SK-N-SH (cell line): ENCODE results near the gene MYO10. TPM values are rescaled to one million over a fixed set of nuclear protein-coding genes. Genes with fewer than 3 reads are reported as not detected.

Experiments
- CTCF ChIA-PET: fragments of 300-600, 350-600 bp; formaldehyde crosslinking; extraction: SDS; loops from one replicate; lab custom pipeline; 2021; lab: Yijun Ruan, JAX
- POLR2A ChIA-PET: fragments of 350-600 bp; sonication (Branson Sonifier 250); formaldehyde crosslinking; extraction: SDS; loops from one replicate; lab custom pipeline; 2020; ENCODE audit warnings: antibody characterized with exemption, inconsistent platforms; lab: Yijun Ruan, JAX
- DNase-seq: peaks from one replicate; pipeline ENCODE4 v3.0.0; 2012
- H2AFZ ChIP-seq: fragments of 200-600 bp; sonication (generic); 2 replicates; pipeline ENCODE4 v1.8.1; 2016; ENCODE audit warnings: antibody characterized with exemption, mild to moderate bottlenecking, low read depth
- H3F3A ChIP-seq: fragments of 200-600 bp; sonication (generic); replicated peaks from 2 replicates; pipeline ENCODE3; 2016; ENCODE audit warnings: antibody characterized with exemption, mild to moderate bottlenecking; ENCODE audit not compliant: insufficient read depth
- H3K27ac ChIP-seq, 2 experiments: fragments of 200-500 bp in 1 of 2; fragments of 200-600 bp in 1 of 2; sonication (Bioruptor generic) in 1 of 2; sonication (generic), shearing (Covaris generic) in 1 of 2; 2 replicates each; pipeline versions ENCODE4 v1.5.1 to v1.6.1; 2014 to 2016; ENCODE audit warnings: low read depth in 2 of 2, inconsistent platforms in 1 of 2, low read length in 1 of 2, mild to moderate bottlenecking in 1 of 2, mixed read lengths in 1 of 2
- H3K27me3 ChIP-seq: fragments of 200-600 bp; sonication (generic), shearing (Covaris generic); 2 replicates; pipeline ENCODE4 v1.6.1; 2016; ENCODE audit warnings: mixed run types; ENCODE audit not compliant: insufficient read depth
- H3K36me3 ChIP-seq, 2 experiments: fragments of 200-500 bp in 1 of 2; fragments of 200-600 bp in 1 of 2; sonication (Bioruptor generic) in 1 of 2; sonication (generic) in 1 of 2; replicated peaks in 1 of 2; 2 replicates each; pipeline versions ENCODE3 to v1.5.1; 2014 to 2016; ENCODE audit warnings: low read length in 1 of 2, mild to moderate bottlenecking in 1 of 2; ENCODE audit not compliant: insufficient read depth in 2 of 2, control insufficient read depth in 1 of 2
- H3K4me1 ChIP-seq, 2 experiments: fragments of 200-500 bp in 1 of 2; fragments of 200-600 bp in 1 of 2; sonication (Bioruptor generic) in 1 of 2; sonication (generic), shearing (Covaris generic) in 1 of 2; 2 replicates each; pipeline versions ENCODE4 v1.5.1 to v1.6.1; 2014 to 2016; ENCODE audit warnings: low read depth in 1 of 2, low read length in 1 of 2, mixed run types in 1 of 2; ENCODE audit not compliant: insufficient read depth in 2 of 2, control insufficient read depth in 1 of 2
- H3K4me2 ChIP-seq: fragments of 200-600 bp; sonication (generic), shearing (Covaris generic); 2 replicates; pipeline ENCODE4 v1.6.1; 2017; ENCODE audit warnings: mixed run types
- H3K4me3 ChIP-seq, 2 experiments: fragments of 200-500 bp in 1 of 2; fragments of 200-600 bp in 1 of 2; sonication (Bioruptor generic) in 1 of 2; sonication (generic), shearing (Covaris generic) in 1 of 2; 2 replicates each; pipeline versions ENCODE4 v1.5.1 to v1.8.1; 2014 to 2016; ENCODE audit warnings: low read depth in 2 of 2, inconsistent platforms in 1 of 2, low read length in 1 of 2, mild to moderate bottlenecking in 1 of 2, mixed read lengths in 1 of 2, moderate library complexity in 1 of 2
- H3K79me2 ChIP-seq: fragments of 200-600 bp; sonication (generic); 2 replicates; pipeline ENCODE4 v1.8.1; 2017; ENCODE audit warnings: mild to moderate bottlenecking; ENCODE audit not compliant: insufficient read depth
- H3K9ac ChIP-seq: fragments of 200-600 bp; sonication (generic); 2 replicates; pipeline ENCODE4 v1.6.1; 2017; ENCODE audit warnings: mixed run types
- H3K9me2 ChIP-seq: fragments of 200-600 bp; sonication (generic); 2 replicates; pipeline ENCODE4 v1.6.1; 2017; ENCODE audit warnings: mixed run types
- H3K9me3 ChIP-seq: fragments of 200-600 bp; sonication (generic); 2 replicates; pipeline ENCODE4 v1.6.1; 2017; ENCODE audit warnings: mixed run types, mild to moderate bottlenecking, moderate library complexity
- H4K20me1 ChIP-seq: fragments of 200-600 bp; sonication (generic); 2 replicates; pipeline ENCODE4 v1.6.1; 2017; ENCODE audit warnings: mild to moderate bottlenecking, mixed run types; ENCODE audit not compliant: insufficient read depth
- CHD2 ChIP-seq: fragments of 150-350 bp; IDR thresholded peaks from 2 replicates; pipeline ENCODE4 v1.6.1; 2018; ENCODE audit warnings: low read length; ENCODE audit not compliant: partially characterized antibody
- EZH2phosphoT487 ChIP-seq: fragments of 200-600 bp; sonication (generic); IDR thresholded peaks from 2 replicates; pipeline ENCODE4 v1.6.1; 2017; ENCODE audit warnings: low read depth, mixed run types, mild to moderate bottlenecking, antibody characterized with exemption, moderate library complexity, borderline replicate concordance
- FOXJ3 ChIP-seq: sonication (generic); formaldehyde crosslinking; IDR thresholded peaks from 2 replicates; pipeline ENCODE4 v1.5.1; 2020; ENCODE audit warnings: mild to moderate bottlenecking, missing genetic modification reagents
- GABPA ChIP-seq: IDR thresholded peaks from 2 replicates; pipeline ENCODE4 v1.4.0; 2012; ENCODE audit warnings: low read depth, mild to moderate bottlenecking
- IRF3 ChIP-seq: fragments of 150-350 bp; IDR thresholded peaks from 2 replicates; pipeline ENCODE4 v1.6.1; 2016; ENCODE audit warnings: mild to moderate bottlenecking, low read depth, low read length
- JUND ChIP-seq: IDR thresholded peaks from 2 replicates; pipeline ENCODE4 v1.4.0; 2012
- MEF2A ChIP-seq: IDR thresholded peaks from 2 replicates; pipeline ENCODE4 v1.4.0; 2012; ENCODE audit warnings: low read depth, borderline replicate concordance
- MXI1 ChIP-seq: IDR thresholded peaks from 2 replicates; pipeline ENCODE4 v1.6.1; 2012; ENCODE audit warnings: mild to moderate bottlenecking, low read depth, low read length, improper control_type of control experiment
- NRF1 ChIP-seq: IDR thresholded peaks from 2 replicates; pipeline ENCODE4 v1.6.1; 2012; ENCODE audit warnings: low read depth, mild to moderate bottlenecking, low read length
- POLR2AphosphoS5 ChIP-seq: IDR thresholded peaks from 2 replicates; pipeline ENCODE4 v1.6.1; 2012; ENCODE audit warnings: low read depth, low read length
- RCOR1 ChIP-seq: fragments of 150-350 bp; IDR thresholded peaks from 2 replicates; pipeline ENCODE4 v1.6.1; 2017; ENCODE audit warnings: antibody characterized with exemption, low read length
- RFX5 ChIP-seq: IDR thresholded peaks from 2 replicates; pipeline ENCODE4 v1.6.1; 2012; ENCODE audit warnings: mild to moderate bottlenecking, improper control_type of control experiment, low read length
- SMC3 ChIP-seq: IDR thresholded peaks from 2 replicates; pipeline ENCODE4 v1.6.1; 2012; ENCODE audit warnings: low read depth, low read length, improper control_type of control experiment
- TCF12 ChIP-seq: IDR thresholded peaks from 2 replicates; pipeline ENCODE4 v1.4.0; 2012
- TEAD4 ChIP-seq: IDR thresholded peaks from 2 replicates; pipeline ENCODE4 v1.4.0; 2012; ENCODE audit warnings: mild to moderate bottlenecking, borderline replicate concordance; ENCODE audit not compliant: insufficient read depth
- WGBS: methylation state at CpG from one replicate; pipeline ENCODE4 v1.1.6; 2017; ENCODE audit warnings: low lambda C conversion rate; 5-methylcytosine and 5-hydroxymethylcytosine counted together
- polyA plus RNA-seq, 3 experiments: library from polyadenylated mRNA; depleted of rRNA; stranded (reverse); fragments of >200 nt; gene quantifications; 2 replicates each; pipeline ENCODE4 v1.2.3, GENCODE V29; 2012
- TF ChIP-seq, protein P1 (sequence below): fragments of 150-350 bp; IDR thresholded peaks from 2 replicates; pipeline ENCODE4 v1.6.1; 2017; ENCODE audit warnings: antibody characterized with exemption, low read length, low read depth, borderline replicate concordance
- TF ChIP-seq, protein P2 (sequence below): IDR thresholded peaks from 2 replicates; pipeline ENCODE4; 2012

Gene MYO10
- polyA plus RNA-seq, 1 of the 3 experiments (the other 2 are of a cell fraction) = 8.1 TPM

DNA sequence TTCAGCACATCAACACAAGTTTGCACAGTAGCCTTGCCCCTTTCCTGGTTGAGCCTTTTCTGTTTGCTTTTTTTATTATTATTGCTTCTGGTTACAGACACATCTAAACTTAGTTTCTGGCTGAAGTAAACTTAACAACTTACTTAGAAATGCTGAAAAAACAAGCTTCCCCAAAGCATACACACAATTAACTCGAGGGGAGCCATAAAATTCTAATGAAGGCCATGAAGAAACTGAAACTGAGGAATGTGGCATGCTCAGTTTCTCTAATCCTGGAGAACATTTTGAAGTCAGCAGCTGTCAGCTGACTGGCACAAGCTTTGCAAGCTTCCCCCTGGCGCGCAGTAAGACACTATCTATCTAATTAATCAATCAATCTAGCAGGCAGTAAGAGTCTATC, 3.7 kb downstream of the MYO10 start:
- Histone ChIP-seq H3K4me3 (peak overlapping the region in 1 of 2 experiments; percentile 80; a peak in 2 of 4 replicates), H3K79me2 (peaks cover 86% of the 10 kb centered on the region), H3K36me3 (peaks cover 0 to 5% of the 10 kb centered on the region in 2 experiments), H3K9me2 (no peaks in the 10 kb centered on the region), H3K27ac (peak overlapping the region in 1 of 2 experiments; percentile 11; a peak in 1 of 4 replicates), H3K4me2 (peak overlapping the region; percentile 81), H2AFZ (no peak overlapping the region), H3K4me1 (peaks cover 17 to 21% of the 10 kb centered on the region in 2 experiments; a peak in 3 of 4 replicates), H3K27me3 (no peaks in the 10 kb centered on the region), H3F3A (peaks cover 6% of the 10 kb centered on the region), H4K20me1 (peaks cover 72% of the 10 kb centered on the region), H3K9me3 (no peaks in the 10 kb centered on the region), H3K9ac (peak overlapping the region; percentile 97; the same call in 1 of the 2 replicates)
- CTCF ChIA-PET = interaction anchor here (0.8 to 3.6 kb wide), 4 partner anchors 10 to 271 kb away, joined by 3 to 21 read pairs (median 10); no protein-coding TSS in a partner anchor
- DNase-seq = no peak
- WGBS = 88% methylated on average over 3 of the region's 3 CpGs
- POLR2A ChIA-PET = no interaction called here
- TF ChIP-seq, protein P1, sequence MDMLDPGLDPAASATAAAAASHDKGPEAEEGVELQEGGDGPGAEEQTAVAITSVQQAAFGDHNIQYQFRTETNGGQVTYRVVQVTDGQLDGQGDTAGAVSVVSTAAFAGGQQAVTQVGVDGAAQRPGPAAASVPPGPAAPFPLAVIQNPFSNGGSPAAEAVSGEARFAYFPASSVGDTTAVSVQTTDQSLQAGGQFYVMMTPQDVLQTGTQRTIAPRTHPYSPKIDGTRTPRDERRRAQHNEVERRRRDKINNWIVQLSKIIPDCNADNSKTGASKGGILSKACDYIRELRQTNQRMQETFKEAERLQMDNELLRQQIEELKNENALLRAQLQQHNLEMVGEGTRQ = no peak
- TF ChIP-seq CHD2 (no peak), POLR2AphosphoS5 (no peak), MEF2A (no peak), EZH2phosphoT487 (no peak), IRF3 (no peak), JUND (no peak), TCF12 (no peak), TEAD4 (no peak), RFX5 (no peak), MXI1 (no peak), NRF1 (no peak)
- TF ChIP-seq, protein P2, sequence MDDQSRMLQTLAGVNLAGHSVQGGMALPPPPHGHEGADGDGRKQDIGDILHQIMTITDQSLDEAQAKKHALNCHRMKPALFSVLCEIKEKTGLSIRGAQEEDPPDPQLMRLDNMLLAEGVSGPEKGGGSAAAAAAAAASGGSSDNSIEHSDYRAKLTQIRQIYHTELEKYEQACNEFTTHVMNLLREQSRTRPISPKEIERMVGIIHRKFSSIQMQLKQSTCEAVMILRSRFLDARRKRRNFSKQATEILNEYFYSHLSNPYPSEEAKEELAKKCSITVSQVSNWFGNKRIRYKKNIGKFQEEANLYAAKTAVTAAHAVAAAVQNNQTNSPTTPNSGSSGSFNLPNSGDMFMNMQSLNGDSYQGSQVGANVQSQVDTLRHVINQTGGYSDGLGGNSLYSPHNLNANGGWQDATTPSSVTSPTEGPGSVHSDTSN = no peak

- 0 out of 4 replicates have a peak overlapping the region, but pooled peaks of 1 of the 2 experiments have one; percentile 80 for H3K4me3 ChIP-seq
Measured at GRCh38 chr5:16931334-16932110, 4.6 kb downstream of the MYO10 start.

More at GRCh38 chr5:16931334-16932110, 4.6 kb downstream of the MYO10 start:
- WGBS = 72% methylated on average over 5 of the region's 5 CpGs
- H3K27me3 ChIP-seq = no peaks in the 10 kb centered on the region
- ChIA-PET CTCF (interaction anchor here (0.9 to 3.6 kb wide), 2 partner anchors 201 to 258 kb away, joined by 3 to 21 read pairs; no protein-coding TSS in a partner anchor), POLR2A (no interaction called here)
- peaks cover 81% of the 10 kb centered on the region for H4K20me1 ChIP-seq
- peaks cover 0 to 5% of the 10 kb centered on the region in 2 experiments for H3K36me3 ChIP-seq
- H3F3A ChIP-seq = peaks cover 9% of the 10 kb centered on the region
- H3K79me2 ChIP-seq = peaks cover 95% of the 10 kb centered on the region
- H2AFZ ChIP-seq = no peak overlapping the region
- no peak overlapping the region; a peak in 1 of 4 replicates for H3K27ac ChIP-seq
- peaks cover 13 to 17% of the 10 kb centered on the region in 2 experiments; a peak in 3 of 4 replicates for H3K4me1 ChIP-seq
- no peaks in the 10 kb centered on the region for H3K9me3 ChIP-seq
- peak overlapping the region; percentile 81 for H3K4me2 ChIP-seq
- no peak overlapping the region for H3K9ac ChIP-seq
- TF ChIP-seq RFX5 (no peak), RCOR1 (no peak), GABPA (no peak), SMC3 (no peak), NRF1 (no peak), FOXJ3 (CRISPR knock-in tag) (no peak)
- DNase-seq = no peak
- no peaks in the 10 kb centered on the region for H3K9me2 ChIP-seq
